ENCODE data around the gene SLC35G1.

DNA sequence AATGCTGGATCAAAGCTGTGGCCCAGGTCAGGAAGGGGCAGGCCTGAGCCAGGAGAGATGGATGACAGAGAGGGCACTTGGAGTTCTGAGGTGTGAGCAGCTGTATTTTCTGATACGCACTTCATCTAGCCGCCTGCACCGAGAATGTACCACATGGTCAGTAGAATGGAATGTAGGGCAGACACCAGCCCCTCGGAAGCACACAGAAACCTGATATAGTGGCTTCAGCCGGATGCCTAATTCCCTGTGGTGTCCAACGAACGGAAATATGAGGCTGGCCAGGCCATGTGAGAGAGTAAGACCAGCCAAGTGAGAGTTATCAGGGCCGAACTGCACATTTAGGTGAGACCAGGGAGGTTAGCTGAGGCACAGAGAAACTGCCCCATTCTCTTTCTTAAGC lies 53.3 kb downstream of the SLC35G1 start:
- TF ChIP-seq, protein P1, sequence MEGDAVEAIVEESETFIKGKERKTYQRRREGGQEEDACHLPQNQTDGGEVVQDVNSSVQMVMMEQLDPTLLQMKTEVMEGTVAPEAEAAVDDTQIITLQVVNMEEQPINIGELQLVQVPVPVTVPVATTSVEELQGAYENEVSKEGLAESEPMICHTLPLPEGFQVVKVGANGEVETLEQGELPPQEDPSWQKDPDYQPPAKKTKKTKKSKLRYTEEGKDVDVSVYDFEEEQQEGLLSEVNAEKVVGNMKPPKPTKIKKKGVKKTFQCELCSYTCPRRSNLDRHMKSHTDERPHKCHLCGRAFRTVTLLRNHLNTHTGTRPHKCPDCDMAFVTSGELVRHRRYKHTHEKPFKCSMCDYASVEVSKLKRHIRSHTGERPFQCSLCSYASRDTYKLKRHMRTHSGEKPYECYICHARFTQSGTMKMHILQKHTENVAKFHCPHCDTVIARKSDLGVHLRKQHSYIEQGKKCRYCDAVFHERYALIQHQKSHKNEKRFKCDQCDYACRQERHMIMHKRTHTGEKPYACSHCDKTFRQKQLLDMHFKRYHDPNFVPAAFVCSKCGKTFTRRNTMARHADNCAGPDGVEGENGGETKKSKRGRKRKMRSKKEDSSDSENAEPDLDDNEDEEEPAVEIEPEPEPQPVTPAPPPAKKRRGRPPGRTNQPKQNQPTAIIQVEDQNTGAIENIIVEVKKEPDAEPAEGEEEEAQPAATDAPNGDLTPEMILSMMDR (IDR thresholded peaks at IDR 0.05 in 2 of 3, conservative IDR thresholded peaks at IDR 0.05 in 1 of 3; ENCODE audit: borderline replicate concordance in 1 of 3, insufficient read depth in 1 of 3, low read depth in 2 of 3, low read length in 2 of 3): no peak
- TF ChIP-seq MAX (IDR thresholded peaks at IDR 0.05): no peak
- no peak for TF ChIP-seq POLR2A (IDR thresholded peaks at IDR 0.05; ENCODE audit: borderline replicate concordance, extremely low read depth, insufficient read depth, insufficient read length)
- TF ChIP-seq CEBPB (IDR thresholded peaks at IDR 0.05; ENCODE audit: low read depth): no peak
- TF ChIP-seq RAD21 (IDR thresholded peaks at IDR 0.05; ENCODE audit: low read depth): no peak
- TF ChIP-seq EZH2 (IDR thresholded peaks at IDR 0.05): no peak
- TF ChIP-seq EZH2phosphoT487 (IDR thresholded peaks at IDR 0.05; ENCODE audit: borderline replicate concordance): no peak
